DMS153 treated with DMSO at 0.1 percent for 48 hours (cell line): ENCODE results near the gene ZNF485.

Experiments used
- DNase-seq: peaks from one replicate; lab custom pipeline; 2025; ENCODE audit not compliant: unreplicated experiment; lab: John Stamatoyannopoulos, UW

Gene ZNF485

DNA sequence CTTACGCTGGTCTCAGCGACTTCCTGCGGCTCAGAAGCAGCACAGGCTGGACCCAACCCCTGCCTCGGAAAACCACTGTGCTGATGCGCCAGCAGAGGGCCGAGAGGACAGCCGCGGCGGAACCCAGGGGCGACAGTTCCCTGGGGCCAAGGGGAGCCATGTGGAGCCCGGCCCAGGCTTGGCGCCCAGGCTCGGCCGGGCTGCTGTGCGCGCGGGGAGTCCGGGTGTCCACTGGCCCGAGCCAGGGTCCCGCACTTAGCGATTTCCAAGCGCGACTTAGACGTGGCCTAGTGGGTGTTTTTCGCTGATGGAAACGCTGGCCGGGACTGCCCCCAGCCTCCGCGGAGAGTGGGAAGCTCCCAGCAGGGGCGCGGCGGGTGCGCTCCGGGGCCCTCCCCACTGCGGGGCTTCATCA, 61.1 kb downstream of the ZNF485 start:
- DNase-seq, result no peak
